Esophagus (tissue), 2 donors: ENCODE measurements around the gene MCL1. TPM values are rescaled to one million over a fixed set of nuclear protein-coding genes. Genes with fewer than 3 reads are reported as not detected.
"Not testable (repeated sequence)": the region's sequence is repeated elsewhere in the genome, so short reads cannot be mapped to it uniquely, and the experiment has no call there.

Experiments used
- H3K27ac ChIP-seq, 2 donors: one replicate each; pipeline ENCODE4 v1.5.1; 2013; ENCODE audit warnings: low read depth in 2 of 2, mild to moderate bottlenecking in 2 of 2, inconsistent platforms in 1 of 2, low read length in 1 of 2, moderate library complexity in 1 of 2
- H3K27me3 ChIP-seq, 2 donors: one replicate each; pipeline ENCODE4 v1.6.1; 2013; ENCODE audit warnings: low read length in 2 of 2, control low read depth in 1 of 2, mild to moderate bottlenecking in 1 of 2; ENCODE audit not compliant: insufficient read depth in 2 of 2, control insufficient read depth in 1 of 2
- H3K36me3 ChIP-seq, 2 donors: one replicate each; pipeline ENCODE4 v1.6.1; 2013; ENCODE audit warnings: low read length in 1 of 2; ENCODE audit not compliant: control insufficient read depth in 2 of 2, insufficient read depth in 2 of 2
- H3K4me1 ChIP-seq, 2 donors: one replicate each; pipeline ENCODE4 v1.6.1; 2013; ENCODE audit warnings: low read length in 1 of 2; ENCODE audit not compliant: control insufficient read depth in 2 of 2, insufficient read depth in 2 of 2
- H3K4me3 ChIP-seq, 2 donors: one replicate each; pipeline ENCODE4 v1.5.1; 2013; ENCODE audit warnings: low read length in 2 of 2, mild to moderate bottlenecking in 2 of 2, low read depth in 1 of 2, moderate library complexity in 1 of 2
- H3K9me3 ChIP-seq, 2 donors: one replicate each; pipeline ENCODE4 v1.6.1; 2013; ENCODE audit warnings: mild to moderate bottlenecking in 2 of 2, low read depth in 1 of 2, low read length in 1 of 2, moderate library complexity in 1 of 2; ENCODE audit not compliant: control insufficient read depth in 2 of 2, insufficient read depth in 1 of 2
- WGBS, 2 donors: extraction: QIAGEN DNeasy Blood & Tissue Kit; methylation state at CpG; one replicate each; pipeline ENCODE4 v1.1.7; 2013; 5-methylcytosine and 5-hydroxymethylcytosine counted together
- polyA plus RNA-seq, 2 donors: library from polyadenylated mRNA; stranded (reverse); fragments of 200-250 nt; gene quantifications; one replicate each; pipeline ENCODE4 v1.2.3, GENCODE V29; 2013
- donor health status: healthy with polysubstance abuse.
- donor health status: Bipolar disorder and iron deficiency.

The MCL1 gene
- 100 to 1,000 TPM in 1 of 2 donors, 10 to 100 TPM in 1; 99.3 to 101 TPM for polyA plus RNA-seq

DNA sequence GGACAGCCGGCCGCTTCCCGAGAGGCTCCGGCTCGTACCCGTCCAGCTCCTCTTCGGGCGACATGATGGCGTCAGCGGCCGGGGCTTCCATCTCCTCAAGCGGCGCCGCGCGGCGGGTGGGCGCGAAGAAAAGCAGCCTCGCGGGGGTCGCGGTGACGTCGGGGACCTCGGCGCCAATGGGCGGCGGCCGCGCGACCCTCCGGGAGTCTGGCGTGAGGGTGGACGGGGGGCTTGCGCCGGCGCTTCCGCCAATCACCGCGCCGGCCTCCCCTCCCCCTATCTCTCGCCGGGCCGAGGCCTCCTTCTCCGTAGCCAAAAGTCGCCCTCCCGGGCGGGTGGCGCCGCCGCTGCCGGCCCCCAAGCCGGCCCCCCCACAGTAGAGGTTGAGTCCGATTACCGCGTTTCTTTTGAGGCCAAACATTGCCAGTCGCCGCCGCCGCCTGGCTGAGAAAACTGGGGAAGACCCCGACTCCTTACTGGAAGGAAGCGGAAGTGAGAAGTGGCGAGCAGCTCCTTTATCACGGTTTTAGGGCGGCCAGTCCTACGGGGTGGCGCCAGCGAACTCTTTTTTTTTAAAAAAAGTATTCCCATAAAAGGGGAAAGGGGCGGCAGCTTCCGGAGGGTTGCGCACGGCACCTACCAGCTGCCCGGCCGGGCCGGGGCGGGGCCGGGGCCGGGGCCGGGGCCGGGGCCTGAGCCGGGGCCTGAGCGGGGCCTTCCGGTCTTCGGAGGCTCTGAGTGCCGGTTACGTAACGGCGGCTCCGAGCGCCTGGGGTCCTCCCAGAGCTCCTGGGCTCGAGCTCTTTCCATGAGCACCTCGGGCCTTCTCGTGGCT is at the start of gene MCL1:
Gene MCL1, minus strand, starts transcription at position 501 of the 835 bp plus-strand sequence. Its CDS starts 80 bp downstream, at position 421.
- Histone ChIP-seq H3K27ac (peak within 1 kb of the TSS; percentile 99 to 100), H3K4me3 (peak within 1 kb of the TSS; percentile 91 to 95), H3K9me3 (no peaks in the 10 kb centered on the region), H3K27me3 (no peaks in the 10 kb centered on the region), H3K4me1 (peaks cover 0 to 5% of the 10 kb centered on the region in 2 donors), H3K36me3 (peaks cover 2 to 14% of the 10 kb centered on the region in 2 donors)
- 0 to 1% methylated on average over 61 to 94 of the region's 94 CpGs for WGBS, 2 donors

DNA sequence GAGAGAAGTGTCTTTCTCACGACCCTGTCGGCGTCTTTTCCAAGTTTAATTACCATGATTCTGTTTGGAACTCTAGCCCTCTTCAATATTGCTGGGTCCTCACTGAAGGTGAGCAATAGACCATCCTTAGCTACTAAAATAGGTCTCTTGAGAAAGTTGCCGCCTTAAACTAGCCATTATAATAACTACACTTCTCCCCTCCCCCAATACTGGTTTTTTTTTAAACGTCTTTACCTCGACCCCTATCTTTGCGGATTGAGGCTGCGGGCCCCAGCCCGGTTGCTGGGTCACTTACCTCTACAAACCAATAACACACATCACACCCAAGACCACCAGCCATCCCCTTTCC is 49.3 kb upstream of the MCL1 start:
- Histone ChIP-seq H3K27me3 (no peaks in the 10 kb centered on the region), H3K4me3 (peak overlapping the region; percentile 81 to 86), H3K27ac (peak overlapping the region; percentile 95 to 99), H3K9me3 (no peaks in the 10 kb centered on the region), H3K4me1 (peaks cover 2 to 3% of the 10 kb centered on the region in 2 donors), H3K36me3 (peaks cover 3 to 11% of the 10 kb centered on the region in 2 donors)
- 1 to 2% methylated on average over 9 of the region's 9 CpGs for WGBS, 2 donors

DNA sequence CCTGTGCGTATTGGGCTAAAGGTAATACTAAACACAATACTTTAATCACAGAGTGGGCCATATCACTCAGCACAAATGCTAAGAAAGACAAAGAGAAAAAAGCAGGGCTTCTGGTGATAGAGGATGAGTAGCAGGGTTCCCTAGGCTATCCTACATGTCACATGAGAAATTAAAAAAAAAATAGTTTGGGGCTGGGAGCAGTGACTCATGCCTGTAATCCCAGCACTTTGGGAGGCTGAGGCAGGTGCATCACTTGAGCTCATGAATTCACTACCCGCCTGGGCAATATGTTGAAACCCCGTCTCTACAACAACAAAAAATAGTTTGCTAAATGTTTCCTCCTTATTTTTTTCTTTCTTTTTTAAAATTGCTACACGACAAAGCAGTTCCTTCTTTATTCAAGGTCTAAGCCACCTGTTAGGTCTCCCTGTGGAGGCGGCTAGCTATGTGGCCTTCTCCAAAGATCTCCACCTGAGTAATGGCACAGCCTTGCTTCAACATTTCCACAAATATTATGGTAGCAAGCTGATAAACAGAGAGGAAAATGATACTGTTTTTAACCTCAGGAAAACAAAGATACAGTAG is 48.5 kb upstream of the MCL1 start:
- Histone ChIP-seq H3K4me3 (peak overlapping the region in 1 of 2 donors; percentile 86), H3K4me1 (peaks cover 2 to 5% of the 10 kb centered on the region in 2 donors), H3K36me3 (peaks cover 5 to 12% of the 10 kb centered on the region in 2 donors), H3K27ac (peak overlapping the region; percentile 22 to 89), H3K27me3 (no peaks in the 10 kb centered on the region), H3K9me3 (no peaks in the 10 kb centered on the region)
- 52 to 56% methylated on average over 5 of the region's 5 CpGs for WGBS, 2 donors

- Histone ChIP-seq H3K27me3 (no peaks in the 10 kb centered on the region), H3K36me3 (peaks cover 5 to 12% of the 10 kb centered on the region in 2 donors), H3K4me1 (peaks cover 5% of the 10 kb centered on the region in 2 donors), H3K9me3 (no peaks in the 10 kb centered on the region), H3K27ac (peak overlapping the region; percentile 63 to 83), H3K4me3 (no peak overlapping the region)
- 51 to 71% methylated on average over 2 of the region's 2 CpGs for WGBS, 2 donors
Measured at GRCh38 chr1:150626150-150626549, 46.7 kb upstream of the MCL1 start.

GRCh38 chr1:150624546-150624945 is 45.1 kb upstream of the MCL1 start:
- not testable (repeated sequence) for H3K27me3 ChIP-seq, H3K4me3 ChIP-seq, H3K9me3 ChIP-seq, H3K4me1 ChIP-seq
- Histone ChIP-seq H3K27ac (peak overlapping the region; percentile 49 to 83), H3K36me3 (peaks cover 5 to 12% of the 10 kb centered on the region in 2 donors)
- 35 to 45% methylated on average over 1 of the region's 1 CpG for WGBS, 2 donors

DNA sequence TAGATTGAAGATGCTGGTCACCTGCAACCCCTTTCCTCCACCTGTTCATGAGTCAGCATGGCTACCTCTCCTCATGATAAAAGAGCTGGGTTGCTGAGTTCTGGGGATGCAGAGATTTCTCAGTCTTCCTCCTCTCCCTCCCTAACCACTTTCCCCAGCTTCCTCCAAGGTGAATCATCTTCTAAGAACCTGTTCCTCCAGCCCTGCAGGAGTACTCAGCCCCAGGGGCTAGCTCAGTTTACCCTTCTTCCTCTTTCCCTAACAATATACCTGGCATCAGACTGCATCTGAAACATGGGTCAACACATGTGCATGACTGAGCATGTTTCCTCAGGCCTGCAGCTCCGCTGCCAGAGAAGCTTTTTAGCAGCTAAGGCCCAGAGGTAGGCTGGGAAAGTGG is 44.7 kb upstream of the MCL1 start:
- H3K9me3 ChIP-seq, H3K4me3 ChIP-seq, H3K27me3 ChIP-seq, H3K4me1 ChIP-seq: not testable (repeated sequence)
- WGBS, 2 donors: 50 to 55% methylated on average over 1 of the region's 1 CpG
- Histone ChIP-seq H3K36me3 (peaks cover 5 to 12% of the 10 kb centered on the region in 2 donors), H3K27ac (peak overlapping the region; percentile 83 to 87)

- H3K27ac ChIP-seq: peak overlapping the region; percentile 67 to 79
- H3K36me3 ChIP-seq: peaks cover 5 to 12% of the 10 kb centered on the region in 2 donors
- H3K4me3 ChIP-seq: no peak overlapping the region
- H3K9me3 ChIP-seq: no peaks in the 10 kb centered on the region
- peaks cover 2 to 8% of the 10 kb centered on the region in 2 donors for H3K4me1 ChIP-seq
- no peaks in the 10 kb centered on the region for H3K27me3 ChIP-seq
- 24 to 39% methylated on average over 8 of the region's 8 CpGs for WGBS, 2 donors
Measured at GRCh38 chr1:150622303-150622975, 43.0 kb upstream of the MCL1 start.

DNA sequence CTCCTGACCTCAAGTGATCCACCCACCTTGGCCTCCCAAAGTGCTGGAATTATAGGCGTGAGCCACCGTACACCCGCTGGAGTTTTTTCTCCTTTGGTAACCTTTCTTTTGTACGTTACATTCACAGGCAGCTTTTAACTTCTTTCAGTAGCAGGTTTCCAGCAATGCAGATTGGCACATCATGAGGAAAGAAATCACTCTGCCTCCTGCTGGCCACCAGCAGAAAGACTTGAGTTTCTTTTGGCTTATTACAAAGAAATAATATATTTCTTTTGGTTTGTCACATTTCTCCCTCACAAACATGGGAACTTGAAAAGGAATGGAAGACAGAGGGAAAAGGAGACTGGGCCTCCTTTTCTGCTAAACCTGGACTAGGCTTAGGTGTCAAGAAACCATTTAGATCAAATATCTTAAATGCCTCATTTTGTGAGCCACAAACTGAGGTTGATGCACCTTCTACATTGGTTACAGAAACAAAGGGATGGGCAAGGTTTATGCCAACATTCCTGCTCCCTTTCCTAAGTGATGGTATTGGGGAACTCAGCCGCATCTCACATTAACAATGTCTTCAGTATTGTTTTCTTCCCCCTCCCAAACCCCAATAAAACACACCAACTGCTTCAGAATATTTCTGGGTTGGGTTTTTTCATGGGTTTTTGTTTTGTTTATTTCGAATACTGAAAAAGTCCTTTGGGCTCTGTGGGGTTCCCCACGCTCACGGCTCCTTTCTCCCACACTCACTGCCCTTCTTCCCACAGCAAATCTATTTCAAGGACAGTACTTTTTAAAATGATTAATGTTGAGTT is 42.3 kb upstream of the MCL1 start:
- 42 to 57% methylated on average over 8 of the region's 8 CpGs for WGBS, 2 donors
- H3K4me1 ChIP-seq: peaks cover 2 to 8% of the 10 kb centered on the region in 2 donors
- no peaks in the 10 kb centered on the region for H3K9me3 ChIP-seq
- H3K27ac ChIP-seq: peak overlapping the region; percentile 42 to 79
- H3K4me3 ChIP-seq: no peak overlapping the region
- H3K27me3 ChIP-seq: no peaks in the 10 kb centered on the region
- H3K36me3 ChIP-seq: peaks cover 5 to 12% of the 10 kb centered on the region in 2 donors

GRCh38 chr1:150620919-150621318 is 41.5 kb upstream of the MCL1 start:
- no peaks in the 10 kb centered on the region for H3K9me3 ChIP-seq
- WGBS, 2 donors: 96 to 100% methylated on average over 2 of the region's 2 CpGs
- H3K36me3 ChIP-seq: peaks cover 2 to 12% of the 10 kb centered on the region in 2 donors
- no peaks in the 10 kb centered on the region for H3K27me3 ChIP-seq
- H3K27ac ChIP-seq: peak overlapping the region; percentile 58 to 73
- no peak overlapping the region for H3K4me3 ChIP-seq
- peaks cover 2 to 8% of the 10 kb centered on the region in 2 donors for H3K4me1 ChIP-seq
